Measurements from ENCODE around the gene RGS10.
A peak's percentile ranks its signal among the peaks of the same experiment; 100 is the strongest.

RGS10 gene

GRCh38 chr10:119517235-119518141 is 25.0 kb downstream of the RGS10 start:
- no peak overlapping the region for H3K4me3 ChIP-seq (ENCODE audit: low read depth, low read length)
- TF ChIP-seq CTCF (IDR thresholded peaks at IDR 0.05; ENCODE audit: control insufficient read depth, extremely low read depth, insufficient read depth) = no peak
- DNase-seq (ENCODE audit: low read depth) = no peak

GRCh38 chr10:119516381-119517234 is 25.9 kb downstream of the RGS10 start:
- no peak for TF ChIP-seq CTCF (IDR thresholded peaks at IDR 0.05; ENCODE audit: control insufficient read depth, extremely low read depth, insufficient read depth)
- DNase-seq (ENCODE audit: low read depth) = no peak
- no peak overlapping the region for H3K4me3 ChIP-seq (ENCODE audit: low read depth, low read length)

- TF ChIP-seq CTCF (IDR thresholded peaks at IDR 0.05; ENCODE audit: control insufficient read depth, extremely low read depth, insufficient read depth) = no peak
- DNase-seq (ENCODE audit: low read depth) = no peak
- H3K4me3 ChIP-seq (ENCODE audit: low read depth, low read length) = no peak overlapping the region
Observed at GRCh38 chr10:119515511-119516045, 26.9 kb downstream of the RGS10 start.

GRCh38 chr10:119514819-119515218 is 27.7 kb downstream of the RGS10 start:
- no peak for DNase-seq (ENCODE audit: low read depth)
- TF ChIP-seq CTCF (IDR thresholded peaks at IDR 0.05; ENCODE audit: control insufficient read depth, extremely low read depth, insufficient read depth) = no peak
- H3K4me3 ChIP-seq (ENCODE audit: low read depth, low read length) = no peak overlapping the region

GRCh38 chr10:119511828-119512515 is 30.5 kb downstream of the RGS10 start:
- TF ChIP-seq CTCF (IDR thresholded peaks at IDR 0.05; ENCODE audit: control insufficient read depth, extremely low read depth, insufficient read depth) = no peak
- no peak overlapping the region for H3K4me3 ChIP-seq (ENCODE audit: low read depth, low read length)
- no peak for DNase-seq (ENCODE audit: low read depth)

- H3K4me3 ChIP-seq (ENCODE audit: low read depth, low read length) = no peak overlapping the region
- TF ChIP-seq CTCF (IDR thresholded peaks at IDR 0.05; ENCODE audit: control insufficient read depth, extremely low read depth, insufficient read depth) = no peak
- peak; percentile 78 for DNase-seq (ENCODE audit: low read depth)
Observed at GRCh38 chr10:119509909-119510451, 32.5 kb downstream of the RGS10 start.
